SH-SY5Y (cell line): ENCODE measurements around the gene FOCAD.

ENCODE experiments used
- GATA2 ChIP-seq: IDR thresholded peaks from 2 replicates; pipeline ENCODE4 v1.6.1; 2011; ENCODE audit warnings: mild to moderate bottlenecking, low read depth, low read length
- GATA3 ChIP-seq: IDR thresholded peaks from 2 replicates; pipeline ENCODE4 v1.6.1; 2011; ENCODE audit warnings: low read depth, mild to moderate bottlenecking, low read length, moderate library complexity

DNA sequence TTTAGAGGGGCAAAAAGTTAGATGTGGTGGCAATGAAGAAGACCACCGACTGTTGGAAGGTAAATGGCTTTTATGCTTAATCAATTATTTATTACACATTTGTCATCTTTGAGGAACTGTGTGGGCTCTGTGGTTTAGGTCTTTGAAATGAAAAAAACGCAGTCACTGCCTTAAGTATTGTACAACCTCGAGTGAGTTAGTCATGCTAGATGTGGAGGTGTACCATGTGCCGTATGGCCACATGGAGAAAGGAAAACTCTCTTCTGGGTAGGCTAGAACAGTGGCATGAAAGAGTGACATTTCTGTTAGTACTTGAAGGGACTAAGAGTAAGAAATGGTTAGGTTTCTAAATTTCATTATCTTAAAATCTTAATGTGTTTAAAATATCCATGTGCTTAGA is 181.3 kb downstream of the FOCAD start:
- TF ChIP-seq GATA2: no peak
- TF ChIP-seq GATA3: no peak
